Adrenal gland (tissue), 12 donors: Measurements from ENCODE around the gene UGT1A6. TPM values are rescaled to one million over a fixed set of nuclear protein-coding genes. Genes with fewer than 3 reads are reported as not detected.

ENCODE experiments used
- DNase-seq, 7 donors: peaks; one replicate each; pipeline ENCODE4 v3.0.0-alpha.2; 2019 to 2020
- H3K27ac ChIP-seq, 5 donors: fragments of 200-600 bp; sonication (generic) in 4 of 5; 1 replicate in 3 of 5; 2 replicates in 2 of 5; pipeline versions ENCODE4 v1.5.1 to v1.8.0; 2016 to 2020; ENCODE audit warnings: mild to moderate bottlenecking in 1 of 5
- H3K27me3 ChIP-seq: fragments of 200-600 bp; 2 replicates; pipeline ENCODE4 v1.8.0; 2021
- H3K36me3 ChIP-seq, 2 donors: fragments of 200-600 bp; replicated peaks in 1 of 2; 1 replicate in 1 of 2; 2 replicates in 1 of 2; pipeline versions ENCODE4 v1.5.1 to v1.8.0; 2018 to 2022
- H3K4me1 ChIP-seq, 2 donors: fragments of 200-600 bp; replicated peaks in 1 of 2; 1 replicate in 1 of 2; 2 replicates in 1 of 2; pipeline versions ENCODE4 v1.5.1 to v1.8.0; 2018 to 2021
- H3K4me3 ChIP-seq, 4 donors: fragments of 200-600 bp; sonication (generic) in 3 of 4; one replicate each; pipeline ENCODE4 v1.5.1; 2016 to 2018
- H3K9me3 ChIP-seq, 3 donors: fragments of 200-600 bp; sonication (generic) in 1 of 3; replicated peaks in 1 of 3; 1 replicate in 2 of 3; 2 replicates in 1 of 3; pipeline versions ENCODE4 v1.5.1 to v1.8.0; 2016 to 2021
- CTCF ChIP-seq, 6 experiments: fragments of 450-650 bp in 4 of 6; fragments of 200-600 bp in 2 of 6; sonication (generic) in 1 of 6; IDR thresholded peaks; 1 replicate in 5 of 6; 2 replicates in 1 of 6; pipeline versions ENCODE4 v1.5.1 to v1.8.0; 2016 to 2021; ENCODE audit warnings: antibody characterized with exemption in 6 of 6, mild to moderate bottlenecking in 2 of 6, moderate library complexity in 1 of 6
- POLR2A ChIP-seq, 2 donors: fragments of 450-650 bp; IDR thresholded peaks; one replicate each; pipeline ENCODE4 v1.6.1; 2017; ENCODE audit warnings: antibody characterized with exemption in 2 of 2, mild to moderate bottlenecking in 2 of 2, moderate library complexity in 1 of 2
- WGBS, 4 donors: extraction: QIAGEN DNeasy Blood & Tissue Kit in 2 of 4; methylation state at CpG; one replicate each; pipeline versions ENCODE4 v1.1.5 to v1.1.7; 2013 to 2017; 5-methylcytosine and 5-hydroxymethylcytosine counted together
- intact Hi-C, 2 donors: fragments of 100-400 bp; cut with DNase I; formaldehyde crosslinking; loops; one replicate each; pipeline versions ENCODE4 v1.14.1 to v1.15.0; 2022 to 2023
- polyA plus RNA-seq, 3 donors: library from polyadenylated mRNA; stranded (reverse); fragments of 200-250 nt in 2 of 3; fragments of 350-450 nt in 1 of 3; fragmentation: Illumina TruSeq in 1 of 3; extraction: RNeasy Lipid Tissue Mini Kit (QIAGEN cat#74804) in 1 of 3; gene quantifications; one replicate each; pipeline ENCODE4 v1.2.3, GENCODE V29; 2013 to 2014
- total RNA-seq, 9 donors: library from RNA; depleted of rRNA in 4 of 9; stranded (reverse); fragments of >200 nt in 4 of 9; fragments of 120-200 nt in 1 of 9; fragmentation: NEBNext Ultra II Directional in 1 of 9; extraction: Animal tissue kit (Norgen Biotek cat#: 25700) in 1 of 9; gene quantifications; one replicate each; pipeline versions ENCODE4 v1.1.0 to v1.2.4, GENCODE V29; 2013 to 2023
- donor health status: healthy with polysubstance abuse.
- donor health status: Bipolar disorder and iron deficiency.
- donor health status: DM: yes; HTN: yes; CAD: no.
- donor health status: DM: no; HTN: no; CAD: no.
- donor health status: DM: no; HTN: no; CAD: no.
- donor health status: DM: yes; HTN: yes; CAD: no.

The UGT1A6 gene
- total and polyA plus RNA-seq, 12 donors = 0.16 TPM; not detected in 11

- TF ChIP-seq CTCF (IDR thresholded peaks at IDR 0.05) = no peak
- TF ChIP-seq POLR2A (IDR thresholded peaks at IDR 0.05) = no peak
- Histone ChIP-seq H3K27ac (no peak overlapping the region), H3K4me3 (no peak overlapping the region), H3K9me3 (no peaks in the 10 kb centered on the region), H3K4me1 (no peaks in the 10 kb centered on the region), H3K27me3 (peaks cover 7% of the 10 kb centered on the region), H3K36me3 (no peaks in the 10 kb centered on the region)
- WGBS, 4 donors = 84 to 91% (median 86%) methylated on average over 9 of the region's 9 CpGs
- intact Hi-C loops = no loop called here
- DNase-seq = no peak
Measured at GRCh38 chr2:233769260-233769659, 76.6 kb downstream of the UGT1A6 start.

GRCh38 chr2:233772153-233772552, 79.5 kb downstream of the UGT1A6 start:
- 80 to 87% (median 85%) methylated on average over 12 to 16 of the region's 16 CpGs for WGBS, 4 donors

GRCh38 chr2:233772583-233772982, 79.9 kb downstream of the UGT1A6 start:
- intact Hi-C loops = no loop called here
- no peak for TF ChIP-seq CTCF (IDR thresholded peaks at IDR 0.05)
- no peak for TF ChIP-seq POLR2A (IDR thresholded peaks at IDR 0.05)
- no peaks in the 10 kb centered on the region for H3K36me3 ChIP-seq
- 59 to 71% (median 62%) methylated on average over 5 of the region's 5 CpGs for whole genome bisulfite sequencing, 4 donors
- no peak for DNase-seq
- H3K27ac ChIP-seq = no peak overlapping the region
- H3K4me1 ChIP-seq = no peaks in the 10 kb centered on the region
- H3K27me3 ChIP-seq = no peaks in the 10 kb centered on the region
- H3K4me3 ChIP-seq = no peak overlapping the region
- H3K9me3 ChIP-seq = no peaks in the 10 kb centered on the region

More at GRCh38 chr2:233772153-233772552, 79.5 kb downstream of the UGT1A6 start:
- H3K4me3 ChIP-seq = no peak overlapping the region
- TF ChIP-seq POLR2A (IDR thresholded peaks at IDR 0.05) (no peak), CTCF (IDR thresholded peaks at IDR 0.05) (no peak)
- no peaks in the 10 kb centered on the region for H3K27me3 ChIP-seq
- no peaks in the 10 kb centered on the region for H3K36me3 ChIP-seq
- H3K4me1 ChIP-seq = no peaks in the 10 kb centered on the region
- no peaks in the 10 kb centered on the region for H3K9me3 ChIP-seq
- intact Hi-C loops = no loop called here
- no peak overlapping the region for H3K27ac ChIP-seq
- no peak for DNase-seq

GRCh38 chr2:233773854-233774253, 81.2 kb downstream of the UGT1A6 start:
- Histone ChIP-seq H3K36me3 (no peaks in the 10 kb centered on the region), H3K4me3 (no peak overlapping the region), H3K27me3 (no peaks in the 10 kb centered on the region), H3K4me1 (no peaks in the 10 kb centered on the region), H3K9me3 (no peaks in the 10 kb centered on the region), H3K27ac (no peak overlapping the region)
- 85 to 88% (median 87%) methylated on average over 5 of the region's 5 CpGs for WGBS, 4 donors
- intact Hi-C loops = no loop called here
- no peak for TF ChIP-seq POLR2A (IDR thresholded peaks at IDR 0.05)
- no peak for TF ChIP-seq CTCF (IDR thresholded peaks at IDR 0.05)
- DNase-seq = no peak
